ENCODE measurements around the gene TRAPPC11.

TRAPPC11 gene

GRCh38 chr4:183760326-183760725, 101.2 kb downstream of the TRAPPC11 start:
- no peak for DNase-seq

Measured in stimulated activated CD8-positive, alpha-beta memory T cell treated with anti-CD3 and anti-CD28 coated beads, Interleukin-4, amount 100 ng/mL, for 48 hours (primary cell).